Activated CD4-positive, alpha-beta T cell treated with anti-CD3 and anti-CD28 coated beads for 1 hour (primary cell): ENCODE results near the gene WSB2.

ENCODE experiments used
- DNase-seq: peaks from one replicate; pipeline ENCODE4 v3.0.0-alpha.2; 2020

Gene WSB2

DNA sequence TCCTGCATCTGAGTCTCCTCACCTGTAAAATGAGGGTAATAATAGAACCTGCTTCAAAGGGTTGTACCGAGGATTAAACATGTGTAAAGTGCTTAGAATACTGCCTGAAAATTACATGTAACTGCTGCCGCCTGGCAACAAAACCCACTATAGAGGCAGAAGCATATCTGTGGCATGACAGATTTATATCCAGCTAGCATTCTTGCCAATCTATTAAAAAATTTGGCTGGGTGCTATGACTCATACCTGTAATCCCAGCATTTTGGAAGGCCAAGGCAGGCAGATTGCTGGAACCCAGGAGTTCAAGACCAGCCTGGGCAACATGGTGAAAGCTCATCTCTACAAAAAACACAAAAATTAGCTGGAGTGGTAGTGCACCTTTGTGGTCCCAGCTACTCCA lies 75.8 kb downstream of the WSB2 start:
- no peak for DNase-seq
